ENCODE measurements around the gene RASGRF1. TPM values are rescaled to one million over a fixed set of nuclear protein-coding genes. Genes with fewer than 3 reads are reported as not detected.

Gene RASGRF1
- total RNA-seq, 1 experiment from 2014 or later = 0.59 TPM

GRCh38 chr15:79117442-79118204, 27.0 kb upstream of the RASGRF1 start:
- H3K9me3 ChIP-seq (ENCODE audit: control insufficient read depth, insufficient read depth, low read depth, low read length) = no peaks in the 10 kb centered on the region
- no TSS peak for BruUV-seq (replicated peaks)
- no peak overlapping the region for H3K4me3 ChIP-seq (ENCODE audit: low read depth in 2 of 2, low read length in 2 of 2)
- ATAC-seq (no peak), DNase-seq (ENCODE audit: low read depth, low spot score) (no peak)
- in situ Hi-C loops (cut with HindIII; ENCODE audit: low pct_unique_long_range_greater_than_20kb, low sequenced_read_pairs) = no loop called here
- H3K27me3 ChIP-seq (ENCODE audit: control insufficient read depth, insufficient read depth, low read length) = no peaks in the 10 kb centered on the region
- no peak overlapping the region for H3K27ac ChIP-seq (ENCODE audit: low read length)
- POLR2A ChIA-PET = no interaction called here
- CTCF ChIA-PET = no interaction called here
- H3K36me3 ChIP-seq (ENCODE audit: control insufficient read depth, insufficient read depth, low read length) = no peaks in the 10 kb centered on the region
- TF ChIP-seq REST (IDR thresholded peaks at IDR 0.05; ENCODE audit: insufficient read depth in 1 of 2, low read depth in 2 of 2, low read length in 1 of 2) (0 out of 4 replicates have a peak, but pooled peaks of 1 of the 2 experiments have one; percentile 18), SIN3A (IDR thresholded peaks at IDR 0.05; ENCODE audit: borderline replicate concordance, insufficient read depth, low read depth, low read length) (no peak), TCF7L2 (IDR thresholded peaks at IDR 0.05; ENCODE audit: low read depth, low read length) (no peak), POLR2AphosphoS5 (IDR thresholded peaks at IDR 0.05; ENCODE audit: low read depth, low read length) (no peak), CTCF (IDR thresholded peaks at IDR 0.05) (no peak)
- no peaks in the 10 kb centered on the region for H3K4me1 ChIP-seq (ENCODE audit: control insufficient read depth, insufficient read depth, low read length)
- intact Hi-C loops (cut with micrococcal nuclease; ENCODE audit: unreplicated experiment) = no loop called here

- H3K9me3 ChIP-seq (ENCODE audit: control insufficient read depth, insufficient read depth, low read depth, low read length) = no peaks in the 10 kb centered on the region
- H3K4me3 ChIP-seq (ENCODE audit: low read depth in 2 of 2, low read length in 2 of 2) = no peak overlapping the region
- peaks cover 3% of the 10 kb centered on the region; the same call in 1 of the 2 replicates for H3K27me3 ChIP-seq (ENCODE audit: control insufficient read depth, insufficient read depth, low read length)
- no peak overlapping the region for H3K27ac ChIP-seq (ENCODE audit: low read length)
- no peaks in the 10 kb centered on the region for H3K36me3 ChIP-seq (ENCODE audit: control insufficient read depth, insufficient read depth, low read length)
- CTCF ChIA-PET = no interaction called here
- POLR2A ChIA-PET = no interaction called here
- no peak for ATAC-seq
- no peaks in the 10 kb centered on the region for H3K4me1 ChIP-seq (ENCODE audit: control insufficient read depth, insufficient read depth, low read length)
- in situ Hi-C loops (cut with HindIII; ENCODE audit: low pct_unique_long_range_greater_than_20kb, low sequenced_read_pairs) = no loop called here
- TF ChIP-seq POLR2AphosphoS5 (IDR thresholded peaks at IDR 0.05; ENCODE audit: low read depth, low read length) = no peak
- no peak for TF ChIP-seq CTCF (IDR thresholded peaks at IDR 0.05)
- no peak for TF ChIP-seq SIN3A (IDR thresholded peaks at IDR 0.05; ENCODE audit: borderline replicate concordance, insufficient read depth, low read depth, low read length)
- no peak for TF ChIP-seq REST (IDR thresholded peaks at IDR 0.05; ENCODE audit: insufficient read depth in 1 of 2, low read depth in 2 of 2, low read length in 1 of 2)
- no peak for TF ChIP-seq TCF7L2 (IDR thresholded peaks at IDR 0.05; ENCODE audit: low read depth, low read length)
- intact Hi-C loops (cut with micrococcal nuclease; ENCODE audit: unreplicated experiment) = no loop called here
- BruUV-seq (replicated peaks) = no TSS peak
- DNase-seq (ENCODE audit: low read depth, low spot score) = no peak
Measured at GRCh38 chr15:79116771-79117170, 26.2 kb upstream of the RASGRF1 start.

Data from Panc1 (cell line).